SK-N-SH treated with all-trans-retinoic acid at 6 μM for 48 hours (cell line): ENCODE results near the gene LYRM4.

Experiments
- ARNTL ChIP-seq: fragments of 450-650 bp; formaldehyde crosslinking; IDR thresholded peaks from 2 replicates; pipeline ENCODE4 v1.5.0; 2020; ENCODE audit warnings: low read depth, mild to moderate bottlenecking, moderate library complexity, borderline replicate concordance
- BACH2 ChIP-seq: fragments of 250-450 bp; sonication (Bioruptor Pico); IDR thresholded peaks from 2 replicates; pipeline ENCODE4 v1.9.0; 2021; ENCODE audit warnings: mild to moderate bottlenecking, borderline replicate concordance
- ISL1 ChIP-seq: fragments of 250-450 bp; sonication (Bioruptor Pico); IDR thresholded peaks from 2 replicates; pipeline ENCODE4 v2.1.2; 2022; ENCODE audit warnings: mild to moderate bottlenecking, moderate library complexity
- POU6F1 ChIP-seq: fragments of 250-450 bp; sonication (Bioruptor Pico); IDR thresholded peaks from 2 replicates; pipeline ENCODE4 v1.8.0; 2021; ENCODE audit warnings: low read depth, mild to moderate bottlenecking, moderate library complexity, borderline replicate concordance
- RARB ChIP-seq: fragments of 250-450 bp; sonication (Bioruptor Pico); IDR thresholded peaks from 2 replicates; pipeline ENCODE4 v1.8.0; 2021; ENCODE audit warnings: mild to moderate bottlenecking, moderate library complexity
- SNAI2 ChIP-seq: fragments of 250-450 bp; sonication (Bioruptor Pico); IDR thresholded peaks from 2 replicates; pipeline ENCODE4 v1.5.0; 2020; ENCODE audit warnings: mild to moderate bottlenecking, moderate library complexity
- ZFP30 ChIP-seq: fragments of 450-650 bp; formaldehyde crosslinking; IDR thresholded peaks from 2 replicates; pipeline ENCODE4 v1.5.0; 2022; ENCODE audit warnings: mild to moderate bottlenecking, moderate library complexity
- ZNF8 ChIP-seq: fragments of 450-650 bp; formaldehyde crosslinking; IDR thresholded peaks from 2 replicates; pipeline ENCODE4 v1.5.0; 2020; ENCODE audit warnings: mild to moderate bottlenecking, moderate library complexity
- TF ChIP-seq, protein P1 (sequence below): fragments of 250-450 bp; sonication (Bioruptor Pico); IDR thresholded peaks from 2 replicates; pipeline ENCODE4 v1.8.0; 2020; ENCODE audit warnings: mild to moderate bottlenecking, moderate library complexity, borderline replicate concordance
- TF ChIP-seq, protein P2 (sequence below): fragments of 250-450 bp; sonication (Bioruptor Pico); IDR thresholded peaks from 2 replicates; pipeline ENCODE4 v1.5.0; 2020; ENCODE audit warnings: mild to moderate bottlenecking, moderate library complexity

- TF ChIP-seq ZNF8 (CRISPR knock-in tag) = no peak
- no peak for TF ChIP-seq BACH2 (CRISPR knock-in tag)
- TF ChIP-seq ISL1 (CRISPR knock-in tag) = no peak
- TF ChIP-seq POU6F1 (CRISPR knock-in tag) = no peak
- TF ChIP-seq, protein P1, sequence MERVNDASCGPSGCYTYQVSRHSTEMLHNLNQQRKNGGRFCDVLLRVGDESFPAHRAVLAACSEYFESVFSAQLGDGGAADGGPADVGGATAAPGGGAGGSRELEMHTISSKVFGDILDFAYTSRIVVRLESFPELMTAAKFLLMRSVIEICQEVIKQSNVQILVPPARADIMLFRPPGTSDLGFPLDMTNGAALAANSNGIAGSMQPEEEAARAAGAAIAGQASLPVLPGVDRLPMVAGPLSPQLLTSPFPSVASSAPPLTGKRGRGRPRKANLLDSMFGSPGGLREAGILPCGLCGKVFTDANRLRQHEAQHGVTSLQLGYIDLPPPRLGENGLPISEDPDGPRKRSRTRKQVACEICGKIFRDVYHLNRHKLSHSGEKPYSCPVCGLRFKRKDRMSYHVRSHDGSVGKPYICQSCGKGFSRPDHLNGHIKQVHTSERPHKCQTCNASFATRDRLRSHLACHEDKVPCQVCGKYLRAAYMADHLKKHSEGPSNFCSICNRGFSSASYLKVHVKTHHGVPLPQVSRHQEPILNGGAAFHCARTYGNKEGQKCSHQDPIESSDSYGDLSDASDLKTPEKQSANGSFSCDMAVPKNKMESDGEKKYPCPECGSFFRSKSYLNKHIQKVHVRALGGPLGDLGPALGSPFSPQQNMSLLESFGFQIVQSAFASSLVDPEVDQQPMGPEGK (CRISPR knock-in tag) = no peak
- TF ChIP-seq, protein P2, sequence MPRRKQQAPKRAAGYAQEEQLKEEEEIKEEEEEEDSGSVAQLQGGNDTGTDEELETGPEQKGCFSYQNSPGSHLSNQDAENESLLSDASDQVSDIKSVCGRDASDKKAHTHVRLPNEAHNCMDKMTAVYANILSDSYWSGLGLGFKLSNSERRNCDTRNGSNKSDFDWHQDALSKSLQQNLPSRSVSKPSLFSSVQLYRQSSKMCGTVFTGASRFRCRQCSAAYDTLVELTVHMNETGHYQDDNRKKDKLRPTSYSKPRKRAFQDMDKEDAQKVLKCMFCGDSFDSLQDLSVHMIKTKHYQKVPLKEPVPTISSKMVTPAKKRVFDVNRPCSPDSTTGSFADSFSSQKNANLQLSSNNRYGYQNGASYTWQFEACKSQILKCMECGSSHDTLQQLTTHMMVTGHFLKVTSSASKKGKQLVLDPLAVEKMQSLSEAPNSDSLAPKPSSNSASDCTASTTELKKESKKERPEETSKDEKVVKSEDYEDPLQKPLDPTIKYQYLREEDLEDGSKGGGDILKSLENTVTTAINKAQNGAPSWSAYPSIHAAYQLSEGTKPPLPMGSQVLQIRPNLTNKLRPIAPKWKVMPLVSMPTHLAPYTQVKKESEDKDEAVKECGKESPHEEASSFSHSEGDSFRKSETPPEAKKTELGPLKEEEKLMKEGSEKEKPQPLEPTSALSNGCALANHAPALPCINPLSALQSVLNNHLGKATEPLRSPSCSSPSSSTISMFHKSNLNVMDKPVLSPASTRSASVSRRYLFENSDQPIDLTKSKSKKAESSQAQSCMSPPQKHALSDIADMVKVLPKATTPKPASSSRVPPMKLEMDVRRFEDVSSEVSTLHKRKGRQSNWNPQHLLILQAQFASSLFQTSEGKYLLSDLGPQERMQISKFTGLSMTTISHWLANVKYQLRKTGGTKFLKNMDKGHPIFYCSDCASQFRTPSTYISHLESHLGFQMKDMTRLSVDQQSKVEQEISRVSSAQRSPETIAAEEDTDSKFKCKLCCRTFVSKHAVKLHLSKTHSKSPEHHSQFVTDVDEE = no peak
- no peak for TF ChIP-seq ZFP30 (CRISPR knock-in tag)
- no peak for TF ChIP-seq RARB (CRISPR knock-in tag)
- TF ChIP-seq SNAI2 = no peak
- TF ChIP-seq ARNTL (CRISPR knock-in tag) = no peak
These were observed 110.1 kb downstream of the LYRM4 start for GRCh38 chr6:5150551-5151075.
